Esophagus squamous epithelium (tissue), 5 donors: ENCODE data around the gene CTNS. TPM values are rescaled to one million over a fixed set of nuclear protein-coding genes. Genes with fewer than 3 reads are reported as not detected.
"Not testable (repeated sequence)": the region's sequence is repeated elsewhere in the genome, so short reads cannot be mapped to it uniquely, and the experiment has no call there.

Source experiments
- DNase-seq: peaks from one replicate; lab custom pipeline; 2025; lab: John Stamatoyannopoulos, UW
- H3K27ac ChIP-seq, 4 donors: fragments of 200-600 bp; sonication (generic); one replicate each; pipeline ENCODE4 v1.5.1; 2016 to 2019; ENCODE audit warnings: mild to moderate bottlenecking in 1 of 4
- H3K27me3 ChIP-seq, 4 donors: fragments of 200-600 bp; sonication (generic); 1 replicate in 3 of 4; 2 replicates in 1 of 4; pipeline versions ENCODE4 v1.5.1 to v1.6.0; 2017 to 2021; ENCODE audit warnings: antibody characterized with exemption in 1 of 4
- H3K36me3 ChIP-seq, 3 donors: fragments of 200-600 bp; sonication (generic); one replicate each; pipeline ENCODE4 v1.5.1; 2016 to 2019
- H3K4me1 ChIP-seq, 3 donors: fragments of 200-600 bp; sonication (generic); one replicate each; pipeline ENCODE4 v1.5.1; 2017 to 2019
- H3K4me3 ChIP-seq, 4 donors: fragments of 200-600 bp; sonication (generic); 1 replicate in 3 of 4; 2 replicates in 1 of 4; pipeline ENCODE4 v1.5.1; 2016 to 2019; ENCODE audit warnings: mild to moderate bottlenecking in 2 of 4, moderate library complexity in 1 of 4
- H3K9me3 ChIP-seq, 3 donors: fragments of 200-600 bp; sonication (generic); one replicate each; pipeline ENCODE4 v1.5.1; 2016 to 2019
- CTCF ChIP-seq, 6 experiments: fragments of 450-650 bp in 4 of 6; fragments of 200-600 bp in 2 of 6; sonication (generic) in 2 of 6; IDR thresholded peaks; one replicate each; pipeline ENCODE4 v1.5.1; 2016 to 2019; ENCODE audit warnings: antibody characterized with exemption in 6 of 6, mild to moderate bottlenecking in 4 of 6, moderate library complexity in 4 of 6
- POLR2A ChIP-seq, 4 donors: fragments of 450-650 bp; IDR thresholded peaks; one replicate each; pipeline ENCODE4 v1.6.1; 2017; ENCODE audit warnings: antibody characterized with exemption in 4 of 4, mild to moderate bottlenecking in 4 of 4, moderate library complexity in 3 of 4
- WGBS, 2 donors: methylation state at CpG; one replicate each; pipeline ENCODE4 v1.1.5; 2018; 5-methylcytosine and 5-hydroxymethylcytosine counted together
- intact Hi-C: fragments of 100-400 bp; cut with DNase I; formaldehyde crosslinking; loops from one replicate; pipeline ENCODE4 v1.15.0; 2022
- total RNA-seq, 4 donors: library from RNA; depleted of rRNA; stranded (reverse); fragments of >200 nt; gene quantifications; one replicate each; pipeline ENCODE4 v1.1.0, GENCODE V29; 2016
- donor health status: DM: yes; HTN: yes; CAD: no.

Gene CTNS
- total RNA-seq, 4 donors from 2014 or later = 5.9 to 14.3 (median 9.8) TPM

- Histone ChIP-seq H3K4me3 (no peak overlapping the region), H3K9me3 (no peaks in the 10 kb centered on the region), H3K27ac (no peak overlapping the region), H3K36me3 (no peaks in the 10 kb centered on the region), H3K27me3 (no peaks in the 10 kb centered on the region), H3K4me1 (no peaks in the 10 kb centered on the region)
- no peak for DNase-seq
- TF ChIP-seq CTCF (IDR thresholded peaks at IDR 0.05) = no peak
- TF ChIP-seq POLR2A (IDR thresholded peaks at IDR 0.05) = no peak
- intact Hi-C loops = no loop called here
- WGBS, 2 donors = 76 to 81% methylated on average over 18 to 20 of the region's 20 CpGs
Observed at GRCh38 chr17:3704931-3705717, 68.6 kb downstream of the CTNS start.

- H3K4me1 ChIP-seq, H3K9me3 ChIP-seq, H3K36me3 ChIP-seq, DNase-seq, H3K27me3 ChIP-seq, H3K4me3 ChIP-seq, intact Hi-C loops, H3K27ac ChIP-seq: not testable (repeated sequence)
- 90 to 100% methylated on average over 1 of the region's 1 CpG for WGBS, 2 donors
Observed at GRCh38 chr17:3705718-3705984, 69.1 kb downstream of the CTNS start.

- WGBS, 2 donors = 32 to 44% methylated on average over 3 of the region's 3 CpGs
- Histone ChIP-seq H3K4me3 (no peak overlapping the region), H3K27ac (no peak overlapping the region), H3K9me3 (no peaks in the 10 kb centered on the region), H3K27me3 (no peaks in the 10 kb centered on the region), H3K36me3 (peaks cover 0 to 19% (median 0%) of the 10 kb centered on the region in 3 donors), H3K4me1 (peaks cover 0 to 13% (median 3%) of the 10 kb centered on the region in 3 donors)
- intact Hi-C loops = no loop called here
- no peak for DNase-seq
- no peak for TF ChIP-seq CTCF (IDR thresholded peaks at IDR 0.05)
- no peak for TF ChIP-seq POLR2A (IDR thresholded peaks at IDR 0.05)
Observed at GRCh38 chr17:3708366-3708765, 71.8 kb downstream of the CTNS start.

- no peak for DNase-seq
- H3K4me3 ChIP-seq = no peak overlapping the region
- TF ChIP-seq POLR2A (IDR thresholded peaks at IDR 0.05) = no peak
- no peak for TF ChIP-seq CTCF (IDR thresholded peaks at IDR 0.05)
- peaks cover 10 to 45% (median 14%) of the 10 kb centered on the region in 3 donors for H3K36me3 ChIP-seq
- 38 to 55% methylated on average over 5 of the region's 5 CpGs for WGBS, 2 donors
- H3K27me3 ChIP-seq = no peaks in the 10 kb centered on the region
- no peaks in the 10 kb centered on the region for H3K9me3 ChIP-seq
- H3K27ac ChIP-seq = peak overlapping the region in 1 of 4 donors; percentile 42
- peaks cover 0 to 13% (median 3%) of the 10 kb centered on the region in 3 donors for H3K4me1 ChIP-seq
- intact Hi-C loops = no loop called here
Observed at GRCh38 chr17:3710951-3711383, 74.4 kb downstream of the CTNS start.

Other genes with a start within 250 kb of the CTNS start
- gene OR1E1, start 238.3 kb upstream of the CTNS start, total RNA-seq = not detected
- not detected for gene OR3A3, start 225.4 kb upstream of the CTNS start, total RNA-seq
- not detected for gene OR1E2, start 202.9 kb upstream of the CTNS start, total RNA-seq
- under 1 TPM in 1 of 4 donors, not detected in 3; 0.41 TPM for gene SPATA22, start 164.9 kb upstream of the CTNS start, total RNA-seq
- gene ASPA, start 160.8 kb upstream of the CTNS start, total RNA-seq = under 1 TPM in 3 of 4 donors, not detected in 1; 0.22 to 0.76 (median 0.23) TPM
- 1 to 10 TPM in 1 of 4 donors, under 1 TPM in 2, not detected in 1; 0.76 to 1.8 (median 0.99) TPM for gene TRPV3, start 78.9 kb upstream of the CTNS start, total RNA-seq
- gene TRPV1, start 27.3 kb upstream of the CTNS start, total RNA-seq = 1 to 10 TPM; 1.4 to 3.4 (median 1.8) TPM
- gene SHPK, start 510 bp upstream of the CTNS start, total RNA-seq = 10 to 100 TPM; 10.8 to 16.8 (median 14.3) TPM
- 100 to 1,000 TPM; 185 to 371 (median 293) TPM for gene TAX1BP3, start 31.8 kb downstream of the CTNS start, total RNA-seq
- 10 to 100 TPM; 14.5 to 26.3 (median 19.0) TPM for gene EMC6, start 32.1 kb downstream of the CTNS start, total RNA-seq
- gene P2RX5, start 59.4 kb downstream of the CTNS start, total RNA-seq = 1 to 10 TPM in 1 of 4 donors, under 1 TPM in 2, not detected in 1; 0.38 to 1.1 (median 0.97) TPM
- 1 to 10 TPM; 1.4 to 5.4 (median 3.0) TPM for gene HASPIN, start 87.1 kb downstream of the CTNS start, total RNA-seq
- 10 to 100 TPM in 3 of 4 donors, 1 to 10 TPM in 1; 5.7 to 40.5 (median 26.9) TPM for gene ITGAE, start 164.4 kb downstream of the CTNS start, total RNA-seq
- gene NCBP3, start 209.5 kb downstream of the CTNS start, total RNA-seq = 10 to 100 TPM; 12.1 to 26.1 (median 17.1) TPM